ENCODE data around the gene KITLG. TPM values are rescaled to one million over a fixed set of nuclear protein-coding genes. Genes with fewer than 3 reads are reported as not detected.

KITLG gene
- total RNA-seq, 1 donor from 2014 or later, result 13.2 TPM

- Histone ChIP-seq H3K36me3 (no peaks in the 10 kb centered on the region), H3K27me3 (no peaks in the 10 kb centered on the region), H3K4me3 (no peak overlapping the region), H3K9me3 (no peaks in the 10 kb centered on the region), H3K27ac (no peak overlapping the region), H3K4me1 (no peaks in the 10 kb centered on the region)
- no peak for DNase-seq (ENCODE audit: low spot score in 2 of 2)
- no peak for TF ChIP-seq CTCF (IDR thresholded peaks at IDR 0.05)
- intact Hi-C loops (cut with DNase I), result no loop called here
Observed at GRCh38 chr12:88600272-88600671, 20.0 kb upstream of the KITLG start.

GRCh38 chr12:88597365-88597764 lies 17.1 kb upstream of the KITLG start:
- Histone ChIP-seq H3K36me3 (no peaks in the 10 kb centered on the region), H3K4me3 (no peak overlapping the region), H3K9me3 (no peaks in the 10 kb centered on the region), H3K4me1 (no peaks in the 10 kb centered on the region), H3K27me3 (no peaks in the 10 kb centered on the region), H3K27ac (no peak overlapping the region)
- DNase-seq (ENCODE audit: low spot score in 2 of 2), result no peak
- intact Hi-C loops (cut with DNase I), result no loop called here
- TF ChIP-seq CTCF (IDR thresholded peaks at IDR 0.05), result no peak

DNA sequence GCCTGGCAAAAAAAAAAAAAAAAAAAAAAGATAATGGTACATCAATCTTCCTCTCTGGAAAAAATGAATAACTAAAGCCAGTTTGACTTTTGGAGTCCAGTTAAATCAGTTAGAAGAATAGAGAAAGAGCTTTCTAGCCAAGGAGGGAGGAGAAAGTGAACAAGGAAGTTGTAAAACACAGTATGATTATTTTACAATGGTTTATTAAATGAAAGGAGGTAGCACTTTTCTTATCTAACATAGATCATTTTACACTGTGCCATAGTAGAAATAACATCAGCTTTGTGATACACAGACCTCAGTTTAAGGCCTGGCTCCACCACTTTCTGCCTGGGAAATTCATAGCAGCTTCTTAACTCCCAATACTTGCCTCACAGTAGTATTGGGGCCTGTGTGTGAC lies 15.4 kb upstream of the KITLG start:
- no peaks in the 10 kb centered on the region for H3K9me3 ChIP-seq
- H3K36me3 ChIP-seq, result no peaks in the 10 kb centered on the region
- intact Hi-C loops (cut with DNase I), result no loop called here
- H3K4me1 ChIP-seq, result no peaks in the 10 kb centered on the region
- no peak for DNase-seq (ENCODE audit: low spot score in 2 of 2)
- no peaks in the 10 kb centered on the region for H3K27me3 ChIP-seq
- H3K27ac ChIP-seq, result no peak overlapping the region
- TF ChIP-seq CTCF (IDR thresholded peaks at IDR 0.05), result no peak
- H3K4me3 ChIP-seq, result no peak overlapping the region

DNA sequence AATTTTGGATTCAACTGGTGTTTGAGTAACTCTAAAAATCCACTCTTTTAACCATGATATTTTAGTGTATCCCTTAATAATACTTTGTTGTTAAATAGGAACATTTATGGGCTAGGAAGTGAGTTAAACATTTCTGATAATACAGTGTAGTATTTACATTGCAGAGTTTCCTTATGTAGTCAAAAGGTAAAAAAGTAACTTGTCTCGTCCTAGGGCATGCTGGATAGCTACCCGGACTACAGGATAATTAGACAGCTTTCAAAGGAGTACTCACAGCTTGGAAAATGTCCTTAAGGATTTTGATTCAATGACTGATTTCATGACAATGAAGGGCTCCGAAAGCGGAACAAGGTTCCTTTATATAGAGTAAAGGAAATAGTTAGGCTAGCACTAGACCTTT lies 14.5 kb upstream of the KITLG start:
- intact Hi-C loops (cut with DNase I), result no loop called here
- no peak for TF ChIP-seq CTCF (IDR thresholded peaks at IDR 0.05)
- Histone ChIP-seq H3K4me1 (no peaks in the 10 kb centered on the region), H3K4me3 (no peak overlapping the region), H3K36me3 (no peaks in the 10 kb centered on the region), H3K9me3 (no peaks in the 10 kb centered on the region), H3K27me3 (no peaks in the 10 kb centered on the region), H3K27ac (no peak overlapping the region)
- DNase-seq (ENCODE audit: low spot score in 2 of 2), result no peak

DNA sequence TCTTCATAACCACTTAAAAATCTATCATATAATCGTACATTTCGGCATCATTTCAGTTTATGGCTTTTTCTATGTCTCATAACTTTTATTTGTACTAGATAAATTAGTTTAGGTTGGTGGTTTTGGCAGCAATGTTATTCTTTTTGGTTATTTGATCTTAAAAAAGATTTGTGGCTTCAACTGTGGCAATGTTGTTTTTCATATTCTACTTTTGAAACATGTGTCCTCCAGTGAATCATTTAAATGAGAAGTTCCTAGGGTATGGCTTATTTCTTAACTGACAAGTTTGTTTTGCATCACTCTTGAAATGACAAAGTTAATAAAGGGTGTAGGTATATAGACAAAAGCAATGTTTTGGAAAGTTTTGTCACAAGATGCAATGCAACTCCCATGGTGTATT lies 11.1 kb upstream of the KITLG start:
- Histone ChIP-seq H3K4me1 (no peaks in the 10 kb centered on the region), H3K4me3 (no peak overlapping the region), H3K9me3 (peaks cover 0 to 9% of the 10 kb centered on the region in 2 donors), H3K27ac (no peak overlapping the region), H3K27me3 (no peaks in the 10 kb centered on the region), H3K36me3 (no peaks in the 10 kb centered on the region)
- TF ChIP-seq CTCF (IDR thresholded peaks at IDR 0.05), result no peak
- DNase-seq (ENCODE audit: low spot score in 2 of 2), result no peak
- intact Hi-C loops (cut with DNase I), result no loop called here

- no peaks in the 10 kb centered on the region for H3K27me3 ChIP-seq
- no peak for TF ChIP-seq CTCF (IDR thresholded peaks at IDR 0.05)
- H3K36me3 ChIP-seq, result no peaks in the 10 kb centered on the region
- intact Hi-C loops (cut with DNase I), result no loop called here
- H3K4me1 ChIP-seq, result no peaks in the 10 kb centered on the region
- no peak overlapping the region for H3K27ac ChIP-seq
- H3K4me3 ChIP-seq, result no peak overlapping the region
- no peak for DNase-seq (ENCODE audit: low spot score in 2 of 2)
- H3K9me3 ChIP-seq, result peaks cover 0 to 9% of the 10 kb centered on the region in 2 donors
Observed at GRCh38 chr12:88590851-88591250, 10.6 kb upstream of the KITLG start.

Data from ascending aorta (tissue), 2 donors.